Measurements from ENCODE around the gene ZNF438.

GRCh38 chr10:31072451-31072850, 40.8 kb upstream of the ZNF438 start:
- no peak for TF ChIP-seq CTCF (IDR thresholded peaks at IDR 0.05)
- no peak for TF ChIP-seq POLR2A (IDR thresholded peaks at IDR 0.05)

Measured in Peyer's patch (tissue), 4 donors.